IPS-NIHi7 (cell line): Measurements from ENCODE around the gene CLTB.

Experiments
- DNase-seq: peaks from one replicate; pipeline ENCODE4 v3.0.0; 2012; ENCODE audit warnings: mixed read lengths; ENCODE audit errors: extremely low spot score

The CLTB gene

GRCh38 chr5:176352116-176352878 is 64.0 kb downstream of the CLTB start:
- DNase-seq, result no peak

GRCh38 chr5:176350416-176350815 is 65.9 kb downstream of the CLTB start:
- no peak for DNase-seq

- no peak for DNase-seq
These were observed 73.4 kb downstream of the CLTB start for GRCh38 chr5:176342766-176343458.
